GM12878 (cell line): ENCODE measurements around the gene FOXD1.

Source experiments
- CTCF ChIP-seq, 3 experiments: IDR thresholded peaks in 2 of 3; conservative IDR thresholded peaks in 1 of 3; 2 replicates each; pipeline ENCODE4 v1.5.1; 2011; ENCODE audit warnings: low read depth in 3 of 3, low read length in 3 of 3, mild to moderate bottlenecking in 3 of 3, control low read depth in 2 of 3, moderate library complexity in 2 of 3, inconsistent platforms in 1 of 3, mixed read lengths in 1 of 3; ENCODE audit not compliant: control insufficient read depth in 2 of 3, insufficient read depth in 1 of 3; ENCODE audit errors: extremely low read depth in 1 of 3
- FOXK2 ChIP-seq: fragments of 450-650 bp; IDR thresholded peaks from 2 replicates; pipeline ENCODE4 v1.6.1; 2017; ENCODE audit warnings: mild to moderate bottlenecking, moderate library complexity
- JUND ChIP-seq: IDR thresholded peaks from 2 replicates; pipeline ENCODE4 v1.6.1; 2012; ENCODE audit warnings: low read depth, mild to moderate bottlenecking, low read length, improper control_type of control experiment, moderate library complexity
- KDM1A ChIP-seq: fragments of 200-600 bp; sonication (generic); IDR thresholded peaks from 2 replicates; pipeline ENCODE4 v1.6.1; 2016; ENCODE audit warnings: borderline replicate concordance
- NR2C2 ChIP-seq: IDR thresholded peaks from 2 replicates; pipeline ENCODE4 v1.6.1; 2011; ENCODE audit warnings: borderline replicate concordance, low read depth; ENCODE audit not compliant: control insufficient read depth, insufficient read length
- PML ChIP-seq: IDR thresholded peaks from 2 replicates; pipeline ENCODE4 v1.6.1; 2012; ENCODE audit warnings: low read length, inconsistent platforms
- POLR2A ChIP-seq: IDR thresholded peaks from 2 replicates; pipeline ENCODE4 v1.6.1; 2011; ENCODE audit warnings: low read depth, mild to moderate bottlenecking, low read length
- POLR2AphosphoS5 ChIP-seq: IDR thresholded peaks from 2 replicates; pipeline ENCODE4 v1.6.1; 2011; ENCODE audit warnings: mild to moderate bottlenecking, low read length, inconsistent platforms
- RAD21 ChIP-seq: IDR thresholded peaks from 2 replicates; pipeline ENCODE4 v1.6.1; 2011; ENCODE audit warnings: mild to moderate bottlenecking, low read depth, low read length, moderate library complexity; ENCODE audit not compliant: insufficient read depth
- ZNF274 ChIP-seq: IDR thresholded peaks from one replicate; pipeline ENCODE4 v1.8.0; 2011; ENCODE audit not compliant: insufficient read length, insufficient read depth
- TF ChIP-seq, protein P1 (sequence below): IDR thresholded peaks from 2 replicates; pipeline ENCODE4 v1.6.1; 2011; ENCODE audit warnings: low read depth, low read length, improper control_type of control experiment, borderline replicate concordance

GRCh38 chr5:73424556-73424977, 24.0 kb downstream of the FOXD1 start:
- TF ChIP-seq CTCF (IDR thresholded peaks at IDR 0.05 in 2 of 3, conservative IDR thresholded peaks at IDR 0.05 in 1 of 3; ENCODE audit: control insufficient read depth in 2 of 3, extremely low read depth in 1 of 3, insufficient read depth in 1 of 3, low read depth in 3 of 3, low read length in 3 of 3): no peak
- no peak for TF ChIP-seq PML
- no peak for TF ChIP-seq KDM1A
- TF ChIP-seq, protein P1, sequence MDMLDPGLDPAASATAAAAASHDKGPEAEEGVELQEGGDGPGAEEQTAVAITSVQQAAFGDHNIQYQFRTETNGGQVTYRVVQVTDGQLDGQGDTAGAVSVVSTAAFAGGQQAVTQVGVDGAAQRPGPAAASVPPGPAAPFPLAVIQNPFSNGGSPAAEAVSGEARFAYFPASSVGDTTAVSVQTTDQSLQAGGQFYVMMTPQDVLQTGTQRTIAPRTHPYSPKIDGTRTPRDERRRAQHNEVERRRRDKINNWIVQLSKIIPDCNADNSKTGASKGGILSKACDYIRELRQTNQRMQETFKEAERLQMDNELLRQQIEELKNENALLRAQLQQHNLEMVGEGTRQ: no peak
- no peak for TF ChIP-seq NR2C2
- TF ChIP-seq POLR2A: no peak
- no peak for TF ChIP-seq JUND
- TF ChIP-seq POLR2AphosphoS5: no peak
- no peak for TF ChIP-seq ZNF274
- TF ChIP-seq RAD21: no peak
- TF ChIP-seq FOXK2: no peak
